NOMO-1 treated with DMSO at 0.1 percent for 48 hours (cell line): ENCODE data around the gene PALM2AKAP2.

Source experiments
- DNase-seq: peaks from one replicate; lab custom pipeline; 2025; ENCODE audit not compliant: unreplicated experiment; lab: John Stamatoyannopoulos, UW

PALM2AKAP2 gene

DNA sequence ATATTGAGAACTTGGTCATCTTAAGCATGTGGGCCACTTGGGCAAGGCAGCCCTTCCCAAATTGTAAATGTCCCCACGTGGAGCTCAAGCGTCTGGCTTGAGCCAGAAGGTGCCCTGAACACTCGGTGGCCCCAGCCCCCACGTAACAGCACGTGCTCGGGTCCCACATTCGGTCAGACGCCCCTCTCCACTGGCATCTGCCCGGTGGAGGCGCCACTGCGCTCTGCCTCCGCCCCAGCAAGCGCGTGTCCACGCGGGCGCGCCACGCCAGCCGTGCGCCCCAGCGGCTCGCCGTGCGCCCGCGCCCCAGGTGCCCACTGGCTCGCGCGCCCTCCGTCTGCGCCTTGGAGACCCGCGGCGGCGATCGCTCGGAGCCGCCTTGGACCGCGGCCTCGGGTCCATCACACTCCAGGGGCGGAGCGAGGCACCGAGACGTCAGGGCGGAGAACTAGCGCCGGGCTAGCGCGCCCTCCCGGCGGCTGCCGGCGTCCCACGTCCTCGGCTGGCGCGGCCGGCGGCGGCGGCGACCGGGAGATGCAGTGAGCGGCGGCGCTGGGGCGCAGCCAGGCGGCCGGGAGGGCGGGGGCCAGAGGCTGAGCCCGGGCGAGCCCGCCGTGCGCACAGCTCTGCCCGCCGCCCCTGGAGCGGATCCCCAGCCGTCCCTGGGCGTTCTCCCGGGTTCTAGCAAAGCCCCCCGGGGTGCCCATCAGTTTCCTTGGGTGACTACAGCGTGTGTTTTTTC, at the start of gene PALM2AKAP2:
PALM2AKAP2 (plus strand) TSS at position 488 of the 742 bp plus-strand sequence. CDS start 291 bp downstream, outside the sequence.
- no peak for DNase-seq

DNA sequence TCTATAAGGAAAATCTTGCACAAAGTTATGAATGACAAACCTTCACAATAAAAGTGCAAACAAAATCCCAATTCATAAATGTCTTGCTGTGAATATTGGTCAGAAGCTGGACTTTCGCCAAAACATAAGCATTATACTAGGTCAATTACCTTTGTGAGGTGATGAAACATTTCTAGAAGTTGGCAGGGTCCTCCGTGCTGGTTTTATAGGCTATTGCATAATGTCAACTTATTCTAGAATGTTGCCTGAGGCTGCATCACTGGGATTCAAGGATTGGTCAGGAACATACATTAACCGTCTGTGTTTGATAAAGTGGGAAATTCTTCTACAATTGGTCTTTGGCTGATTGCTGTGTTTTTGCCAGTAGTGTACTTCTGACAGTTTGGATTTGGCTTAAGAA, 49.8 kb upstream of the PALM2AKAP2 start:
- DNase-seq: no peak

DNA sequence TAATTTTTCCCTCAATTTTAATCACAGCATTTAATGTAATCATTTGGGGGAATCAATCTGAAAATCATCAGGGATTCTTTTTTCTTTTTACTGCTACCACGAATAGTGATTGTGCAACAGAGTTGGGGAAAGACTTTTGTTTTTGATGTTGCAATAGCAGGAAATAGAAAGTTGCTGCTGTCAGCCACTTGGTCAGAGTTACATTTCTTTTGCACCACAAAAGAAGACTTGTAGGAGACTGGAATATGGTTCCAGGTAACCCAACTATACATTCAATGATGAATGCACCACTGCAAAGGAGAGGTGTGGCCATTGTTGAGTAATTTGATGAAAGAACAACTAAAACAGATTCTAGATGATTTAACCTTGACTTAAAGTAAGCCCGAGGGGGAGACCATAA, 46.3 kb upstream of the PALM2AKAP2 start:
- DNase-seq: peak; percentile 73

DNA sequence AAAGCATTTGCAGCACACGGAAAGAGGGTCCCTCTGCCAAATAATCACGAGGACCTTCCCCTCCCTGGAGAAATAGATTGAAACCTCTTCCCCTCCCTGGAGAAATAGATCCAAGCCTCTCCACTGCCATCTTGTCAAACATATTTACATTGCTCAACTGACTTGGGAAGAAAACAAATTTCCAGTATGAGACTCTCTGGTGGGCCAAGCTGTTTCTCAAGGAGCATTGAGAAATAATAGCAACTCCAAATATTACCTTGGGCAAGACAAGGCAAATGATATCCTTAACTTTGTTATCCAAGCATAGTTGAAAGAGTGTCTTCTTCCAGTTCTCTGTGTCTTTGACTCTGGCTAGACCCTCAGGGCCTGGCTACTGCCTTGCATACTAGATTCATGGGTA, 45.2 kb upstream of the PALM2AKAP2 start:
- DNase-seq: no peak

DNA sequence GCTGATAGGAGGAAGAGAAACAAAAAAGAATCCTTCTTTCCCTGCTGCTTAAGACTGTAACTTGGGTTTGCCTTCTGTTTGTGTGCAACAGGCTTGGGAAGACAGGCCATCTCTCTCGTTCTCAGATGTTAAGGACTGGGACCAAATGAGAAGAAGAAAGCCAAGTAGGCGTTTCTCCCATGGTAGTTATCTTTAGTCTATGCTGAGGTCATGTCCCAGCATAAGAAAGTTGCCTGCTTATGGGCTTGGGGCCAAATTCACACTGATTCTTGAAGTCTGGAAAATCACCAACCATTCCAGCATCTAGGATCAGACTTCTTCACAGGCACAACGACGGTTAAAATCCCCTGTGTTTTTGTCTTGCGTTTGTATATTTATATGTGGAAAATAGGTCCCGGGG, 44.2 kb upstream of the PALM2AKAP2 start:
- no peak for DNase-seq

DNA sequence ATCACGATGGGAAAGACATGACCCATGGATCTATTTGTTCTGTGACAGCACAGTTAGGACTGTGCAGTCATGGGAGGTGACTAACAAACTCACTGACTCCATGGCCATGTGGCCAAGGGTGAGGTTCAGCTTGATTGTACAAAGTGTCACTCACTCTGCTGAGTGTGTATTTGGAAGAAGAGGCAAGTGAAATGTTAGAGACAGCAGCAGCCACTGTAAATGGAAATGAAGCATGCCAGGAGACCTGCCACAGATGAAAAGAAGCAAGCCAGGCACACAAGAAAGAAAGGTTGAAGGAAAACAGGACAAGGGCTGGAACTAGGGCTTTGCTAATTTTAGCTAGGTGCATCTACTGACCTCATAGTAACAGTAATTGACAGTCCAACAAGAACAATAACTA, 42.7 kb upstream of the PALM2AKAP2 start:
- no peak for DNase-seq

DNA sequence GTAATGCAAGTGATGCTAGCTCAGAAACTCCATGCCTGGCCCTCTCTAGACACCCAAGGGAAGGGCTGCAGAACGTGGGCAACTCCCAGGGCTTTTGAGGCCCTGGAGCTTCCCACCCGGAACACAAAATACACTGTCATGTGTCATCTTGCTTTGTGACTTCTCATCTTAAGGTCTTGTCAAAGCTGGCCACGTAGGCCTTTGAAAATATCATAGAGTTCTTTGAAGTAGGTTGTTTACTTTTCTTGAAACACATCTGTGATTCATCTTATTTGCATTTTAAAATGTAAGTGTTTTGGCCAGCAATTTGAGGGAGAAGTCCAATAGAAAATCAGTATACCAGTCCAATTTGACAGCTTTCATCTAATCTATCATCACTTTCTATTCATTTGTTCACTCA, 40.2 kb upstream of the PALM2AKAP2 start:
- no peak for DNase-seq

DNA sequence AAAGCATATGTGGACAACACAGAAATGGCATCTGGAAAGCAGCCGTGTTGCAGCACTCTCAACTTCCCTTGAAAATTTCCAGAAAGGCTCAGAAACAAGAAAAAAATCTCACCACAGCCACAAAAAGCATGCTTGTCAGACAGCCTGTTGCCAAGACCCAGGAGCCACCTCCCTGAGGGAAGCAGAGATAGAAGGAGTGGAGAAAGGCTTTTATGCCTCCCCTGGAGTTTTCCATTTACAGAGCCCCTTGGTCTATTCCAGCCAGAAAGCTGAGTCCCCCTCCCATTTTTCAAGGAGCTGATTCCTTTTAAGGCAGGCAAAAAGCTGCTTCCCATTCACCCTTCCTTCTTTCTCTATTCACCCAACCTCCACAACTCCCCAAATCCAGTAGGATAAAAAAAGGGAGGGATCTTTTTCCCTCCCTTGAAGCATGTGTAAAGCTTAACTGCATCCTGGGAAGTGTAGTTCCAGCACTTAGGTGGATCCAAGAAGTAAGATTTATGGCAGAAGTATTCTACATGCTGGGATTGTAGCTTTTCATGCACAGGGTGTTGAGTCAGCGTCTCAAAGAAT, 37.1 kb upstream of the PALM2AKAP2 start:
- DNase-seq: no peak

DNA sequence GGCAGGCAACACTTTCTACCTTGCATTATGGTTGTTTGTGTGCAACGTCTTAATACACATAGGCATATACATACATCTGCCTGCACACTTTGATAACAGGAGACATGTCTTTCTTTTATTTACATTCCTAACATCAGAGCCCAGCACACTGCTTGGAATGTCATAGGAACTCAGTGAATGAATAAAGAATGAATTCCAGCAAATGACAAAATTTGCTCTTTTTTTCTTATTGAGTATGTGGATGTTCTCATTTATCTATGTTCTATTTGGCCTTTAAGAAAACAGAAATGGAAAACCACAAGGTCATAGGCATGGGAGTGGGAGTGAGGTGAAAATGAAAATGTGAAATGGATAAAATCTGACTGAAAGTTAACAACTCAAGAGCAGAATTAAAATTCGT, 36.3 kb upstream of the PALM2AKAP2 start:
- DNase-seq: no peak

DNA sequence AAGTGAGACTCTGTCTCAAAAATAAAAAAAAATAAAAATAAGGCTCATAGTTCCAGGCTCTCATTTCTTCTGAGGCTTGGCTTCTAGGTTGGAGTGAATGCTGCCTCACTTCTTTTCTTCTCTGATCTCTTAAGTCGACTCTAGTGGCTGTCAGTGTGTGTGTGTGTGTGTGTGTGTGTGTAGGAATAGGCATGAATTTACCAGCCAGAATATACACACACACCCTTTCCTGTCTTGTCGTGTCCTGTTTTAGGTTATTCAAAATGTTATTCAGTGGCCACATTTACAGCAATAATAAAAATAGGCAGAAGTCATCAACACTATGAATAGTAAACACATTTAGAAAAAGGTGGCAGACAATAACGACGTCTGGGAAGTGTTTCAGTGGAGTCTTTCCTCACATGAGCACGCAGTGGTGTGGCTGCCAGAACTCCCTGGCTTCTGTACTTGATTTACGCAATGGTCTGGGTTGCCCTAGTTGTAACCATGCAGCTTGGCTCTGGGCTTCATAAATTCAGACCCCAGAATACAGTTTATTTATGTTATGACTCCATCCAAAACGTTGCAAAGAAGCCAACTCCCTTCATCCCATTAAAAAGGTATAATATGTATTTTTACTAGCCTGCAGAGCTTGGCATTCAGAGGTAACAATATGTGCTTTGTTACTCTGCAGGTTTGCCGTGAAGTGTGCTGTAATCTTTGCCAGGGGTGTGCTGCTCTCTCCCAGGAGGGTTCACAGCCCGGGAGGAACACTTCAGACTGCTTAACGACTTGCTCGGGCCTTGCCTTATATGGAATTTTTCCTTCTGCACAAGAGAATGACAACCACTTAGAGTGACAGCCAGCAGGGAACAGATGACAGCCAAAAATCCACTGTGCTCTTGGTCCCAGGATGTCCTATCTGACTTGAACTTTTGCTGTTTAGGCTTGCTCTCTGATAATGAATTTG, 34.4 kb upstream of the PALM2AKAP2 start:
- no peak for DNase-seq

DNA sequence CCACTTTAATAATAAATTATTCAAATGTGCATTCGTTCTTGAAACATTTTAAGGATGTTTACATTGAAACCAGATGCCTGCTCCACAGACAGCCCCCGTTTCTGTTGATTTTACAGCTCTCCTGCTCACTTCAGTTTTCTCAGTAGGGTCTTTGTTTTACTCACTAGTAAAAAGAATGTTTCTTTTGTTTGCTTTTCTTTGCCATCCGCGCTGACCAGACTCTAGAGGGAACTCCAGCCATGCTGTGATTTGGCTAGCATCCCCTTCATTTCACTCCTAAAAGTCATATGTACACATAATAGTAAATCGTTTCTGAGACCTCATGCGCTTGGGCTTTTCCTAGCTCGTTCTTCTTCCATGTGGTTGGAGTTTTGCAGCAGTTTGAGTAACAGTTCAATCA, 28.7 kb upstream of the PALM2AKAP2 start:
- DNase-seq: no peak

DNA sequence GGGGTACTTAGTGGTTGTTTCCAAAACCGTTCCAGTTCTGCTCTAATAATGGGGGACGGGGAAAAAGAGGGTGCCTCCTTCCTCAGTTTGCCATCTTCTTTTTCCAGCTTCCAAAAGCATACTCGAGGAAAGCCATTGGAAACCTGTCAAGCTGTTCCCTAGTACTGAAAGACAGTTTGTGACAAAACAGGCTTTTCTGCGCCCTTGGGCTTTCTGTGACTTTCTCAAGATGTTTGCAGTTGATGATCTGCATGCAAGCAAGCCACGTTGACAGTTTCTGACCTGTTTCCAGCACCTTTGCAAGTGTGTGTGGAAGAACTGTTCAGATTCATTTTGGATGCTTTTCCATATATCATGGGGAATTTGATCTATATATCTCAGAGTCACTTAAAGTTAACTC, 26.7 kb upstream of the PALM2AKAP2 start:
- DNase-seq: no peak

DNA sequence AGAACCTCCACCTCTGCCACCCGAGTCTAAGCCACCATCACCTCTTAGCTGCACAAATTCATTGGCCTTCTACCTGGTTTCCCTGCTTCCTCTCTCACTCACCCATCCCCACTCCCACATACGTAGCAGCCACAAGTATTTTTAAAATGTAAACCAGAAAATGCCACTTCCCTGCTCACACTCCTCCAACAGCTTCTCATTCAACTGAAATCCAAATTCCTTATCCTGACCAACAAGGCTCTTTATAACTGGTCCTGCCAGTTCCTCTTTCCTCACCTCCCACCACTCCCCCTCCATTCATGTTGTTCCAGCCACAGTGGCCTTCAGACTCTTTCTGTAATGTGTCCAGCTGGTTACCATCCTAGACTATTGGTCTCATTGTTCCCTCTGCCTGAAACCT, 25.0 kb upstream of the PALM2AKAP2 start:
- no peak for DNase-seq

DNA sequence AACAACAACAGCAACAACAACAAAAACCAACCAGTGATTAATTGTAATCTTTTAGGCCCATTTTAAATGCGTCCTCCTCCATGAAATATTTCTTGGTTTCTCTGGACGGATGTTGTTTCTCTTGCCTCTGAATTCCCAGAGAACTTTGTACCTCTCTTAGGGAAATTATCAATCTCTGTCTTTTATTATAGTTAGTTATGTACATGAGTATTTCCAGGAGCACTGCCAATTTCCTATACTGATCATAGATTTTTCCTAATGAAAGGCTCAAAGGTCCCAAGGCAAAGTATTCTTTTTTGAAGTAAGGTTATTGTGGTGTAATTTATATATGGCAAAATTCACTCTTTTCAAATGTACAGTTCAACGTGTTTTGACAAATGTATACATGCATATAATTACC, 20.4 kb upstream of the PALM2AKAP2 start:
- DNase-seq: no peak

DNA sequence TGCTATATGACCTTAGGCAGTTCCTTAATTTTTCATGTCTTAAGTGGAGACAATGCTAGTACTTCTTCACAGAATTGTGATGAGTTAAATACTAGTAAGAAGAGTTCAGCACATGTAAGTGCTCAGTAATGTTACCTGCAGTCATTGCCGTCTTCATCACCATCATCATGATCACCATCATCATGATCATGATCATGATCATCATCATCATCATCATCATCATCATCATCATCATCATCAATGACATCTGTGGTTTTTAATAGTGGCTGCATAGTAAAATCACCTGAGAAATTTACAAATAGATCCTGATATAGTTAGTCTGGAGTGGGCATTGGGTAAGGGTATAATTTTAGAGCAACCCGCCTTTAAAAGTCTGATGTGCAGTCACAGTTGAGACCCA, 14.7 kb upstream of the PALM2AKAP2 start:
- no peak for DNase-seq

DNA sequence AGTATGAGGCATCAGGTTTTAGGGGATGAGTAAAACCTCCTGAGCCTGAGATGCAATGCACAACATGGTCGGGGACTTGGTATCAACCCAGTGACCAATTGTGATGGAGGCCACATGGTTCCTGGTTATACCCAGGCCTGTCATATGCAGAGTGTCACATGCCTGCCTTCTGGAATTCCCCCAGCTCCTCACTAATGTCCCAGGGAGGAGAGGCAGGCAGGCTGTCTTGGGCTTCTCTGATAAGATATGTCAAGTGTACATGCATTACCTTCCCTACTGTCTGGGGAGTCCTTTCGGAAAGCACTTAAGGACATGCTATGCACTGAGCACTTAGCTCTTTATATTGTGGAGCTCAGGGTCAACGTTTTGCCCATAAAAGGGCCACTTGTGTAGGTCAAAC, 14.2 kb upstream of the PALM2AKAP2 start:
- DNase-seq: no peak

DNA sequence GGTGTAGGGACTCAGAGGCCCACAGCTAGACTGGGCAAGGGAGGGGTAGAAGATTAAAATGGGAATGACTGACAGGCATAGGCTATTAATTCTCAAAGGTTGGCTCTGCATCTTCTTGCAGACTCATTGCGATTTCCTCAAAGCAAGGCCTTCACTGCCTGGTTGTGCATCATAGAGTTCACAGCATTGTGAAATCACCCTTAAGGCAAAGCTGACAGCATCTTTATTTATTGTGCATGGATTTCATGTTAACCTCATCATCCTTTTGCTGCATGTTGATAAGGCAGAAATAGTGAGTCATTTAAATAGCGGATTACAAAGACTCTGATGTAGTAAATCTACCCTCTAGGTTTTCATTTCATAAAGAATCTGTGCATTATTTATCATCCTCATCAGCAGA, 13.6 kb upstream of the PALM2AKAP2 start:
- peak; percentile 8 for DNase-seq

DNA sequence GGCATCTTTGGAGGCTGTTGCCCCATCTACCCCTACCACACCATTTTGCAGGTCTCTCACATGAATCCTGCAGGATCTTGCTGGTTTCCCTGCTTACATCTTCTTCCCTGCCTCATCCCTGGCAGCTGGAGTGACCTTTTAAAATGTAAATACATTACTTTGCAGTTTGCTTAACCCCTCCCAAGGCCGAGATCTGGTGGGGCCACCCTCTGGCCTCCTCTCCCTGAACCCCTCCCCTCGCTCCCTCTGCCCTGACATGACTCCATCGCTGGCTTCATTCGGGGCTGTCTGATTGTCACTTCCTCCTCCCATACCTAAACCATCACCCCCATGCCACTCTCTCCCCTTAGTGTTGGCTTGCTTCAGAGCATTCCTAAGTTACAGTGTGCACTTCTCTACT, 12.6 kb upstream of the PALM2AKAP2 start:
- no peak for DNase-seq

DNA sequence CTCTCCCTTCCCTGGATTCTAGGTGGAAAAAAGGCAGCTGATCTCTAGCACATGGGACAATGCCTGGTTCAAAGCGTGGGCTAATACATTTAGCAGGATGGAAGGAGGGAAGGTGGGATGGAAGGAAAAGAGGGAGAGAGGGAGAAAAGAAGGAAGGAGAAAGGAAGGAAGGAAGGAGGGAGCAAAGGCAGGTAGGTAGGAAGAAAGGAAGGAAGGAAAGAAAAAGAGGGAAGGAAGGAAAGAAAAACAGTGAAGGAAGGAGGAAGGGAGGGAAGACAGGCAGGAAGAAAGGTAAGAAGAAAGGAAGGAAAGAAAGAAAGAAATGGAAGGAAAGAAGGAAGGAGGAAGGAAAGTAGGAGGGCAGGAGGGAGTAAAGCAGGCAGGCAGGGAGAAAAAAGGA, 12.2 kb upstream of the PALM2AKAP2 start:
- no peak for DNase-seq

DNA sequence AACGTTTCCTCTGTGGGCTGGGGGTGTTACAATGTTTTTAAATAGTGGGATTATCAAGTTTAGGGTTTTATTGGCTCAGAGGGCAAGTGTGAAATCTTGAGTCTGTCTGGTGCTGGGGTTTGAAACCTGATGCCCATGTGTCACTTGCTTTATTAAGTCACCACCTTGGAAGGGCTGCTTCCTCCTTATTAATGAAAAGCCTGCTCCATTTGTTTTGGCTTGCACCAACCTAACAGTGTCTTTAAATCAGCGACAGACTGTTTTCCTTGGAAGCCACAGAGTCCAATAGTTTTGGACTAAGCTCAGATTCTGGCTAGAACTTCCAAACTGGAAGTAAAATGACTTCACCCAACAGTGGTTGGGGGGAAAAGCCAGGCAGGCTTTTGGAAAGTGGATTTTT, 10.7 kb upstream of the PALM2AKAP2 start:
- DNase-seq: no peak

DNA sequence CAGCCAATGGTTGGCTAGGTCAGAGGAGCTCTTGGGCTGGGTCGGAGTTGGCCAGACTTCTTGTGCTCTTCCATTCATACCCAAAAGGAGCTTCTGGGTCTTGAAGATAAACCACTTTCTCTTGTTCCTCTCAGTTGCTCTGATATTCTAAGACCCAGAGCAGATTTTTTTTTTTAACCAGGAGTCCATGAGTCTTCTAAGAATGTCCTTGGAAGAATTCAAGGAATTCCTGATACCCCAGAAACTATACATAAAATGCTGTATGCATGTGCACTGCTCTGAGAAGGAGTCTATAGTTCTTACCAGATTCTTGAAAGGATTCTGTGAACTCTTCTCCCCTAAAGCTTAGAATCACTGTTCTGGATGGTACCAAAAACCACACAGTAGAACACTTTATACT, 9.9 kb upstream of the PALM2AKAP2 start:
- DNase-seq: no peak

DNA sequence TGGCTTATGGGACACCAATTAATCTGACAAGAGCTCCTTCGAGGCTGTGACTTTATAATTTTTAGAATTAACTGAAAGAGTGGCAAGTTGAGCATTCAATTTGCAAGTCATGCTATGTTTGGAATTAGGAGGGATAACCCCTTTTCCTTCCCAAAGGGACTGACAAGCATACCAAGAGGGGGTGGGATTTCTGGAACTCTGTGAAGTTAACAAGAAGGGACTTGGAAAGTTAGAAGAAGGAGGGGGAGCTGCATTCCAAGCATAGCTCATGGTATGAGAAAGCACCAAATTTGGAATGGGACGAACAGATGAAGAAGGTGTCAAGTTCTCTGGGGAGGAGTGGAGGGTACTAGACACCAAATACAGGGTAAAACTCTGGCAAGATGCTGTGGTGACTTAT, 8.9 kb upstream of the PALM2AKAP2 start:
- no peak for DNase-seq
